IMR-90 (cell line): ENCODE measurements around the gene MAP2K6. TPM values are rescaled to one million over a fixed set of nuclear protein-coding genes. Genes with fewer than 3 reads are reported as not detected.

ENCODE experiments used
- ATAC-seq: fragments of 200-7000 bp; cut with Tn5 transposase; 2 replicates; pipeline ENCODE4 v1.9.1; 2020; ENCODE audit warnings: low read depth, mild to moderate bottlenecking, moderate library complexity
- BruUV-seq: library from RNA; stranded (reverse); fragments of 400-500 nt; replicated peaks from 2 replicates; lab custom pipeline; 2021; lab: Mats Ljungman, UMichigan
- CTCF ChIA-PET: fragments of 300-600 bp; formaldehyde crosslinking; extraction: SDS; loops from one replicate; lab custom pipeline; 2021; ENCODE audit warnings: antibody characterized with exemption; lab: Yijun Ruan, JAX
- POLR2A ChIA-PET: fragments of 300-600 bp; sonication (Branson Sonifier 250); formaldehyde crosslinking; loops from one replicate; lab custom pipeline; 2022; ENCODE audit warnings: antibody characterized with exemption; ENCODE audit not compliant: unreplicated experiment; lab: Charles Lee
- DNase-seq: peaks from one replicate; pipeline ENCODE4 v3.0.0; 2013
- H2AFZ ChIP-seq: replicated peaks from 2 replicates; pipeline ENCODE3; 2013; ENCODE audit warnings: low read length, mild to moderate bottlenecking; ENCODE audit not compliant: poor library complexity
- H2AK5ac ChIP-seq: 2 replicates; pipeline ENCODE4 v1.6.1; 2013; ENCODE audit warnings: low read depth, low read length, inconsistent platforms
- H2AK9ac ChIP-seq: replicated peaks from 2 replicates; pipeline ENCODE3; 2013; ENCODE audit warnings: mild to moderate bottlenecking, low read depth, low read length, moderate library complexity; ENCODE audit not compliant: poor library complexity
- H2BK120ac ChIP-seq: 2 replicates; pipeline ENCODE4 v1.6.1; 2013; ENCODE audit warnings: low read depth, low read length, inconsistent platforms
- H2BK15ac ChIP-seq: 3 replicates; pipeline ENCODE4 v1.6.1; 2013; ENCODE audit warnings: low read depth, low read length, inconsistent platforms
- H2BK20ac ChIP-seq: 2 replicates; pipeline ENCODE4 v1.6.1; 2013; ENCODE audit warnings: low read depth, mild to moderate bottlenecking, inconsistent platforms, low read length, moderate library complexity
- H2BK5ac ChIP-seq: 2 replicates; pipeline ENCODE4 v1.6.1; 2013; ENCODE audit warnings: mild to moderate bottlenecking, low read depth, low read length, inconsistent platforms; ENCODE audit not compliant: poor library complexity, severe bottlenecking
- H3K14ac ChIP-seq: replicated peaks from 2 replicates; pipeline ENCODE4 v1.6.1; 2013; ENCODE audit warnings: low read depth, low read length, inconsistent platforms
- H3K18ac ChIP-seq: 2 replicates; pipeline ENCODE4 v1.6.1; 2013; ENCODE audit warnings: low read depth, low read length, control low read depth
- H3K23ac ChIP-seq: 2 replicates; pipeline ENCODE4 v1.6.1; 2013; ENCODE audit warnings: low read depth, low read length, inconsistent platforms
- H3K27ac ChIP-seq: 2 replicates; pipeline ENCODE4 v1.5.1; 2013; ENCODE audit warnings: mild to moderate bottlenecking, control low read depth, low read length; ENCODE audit not compliant: insufficient read depth
- H3K27me3 ChIP-seq: 2 replicates; pipeline ENCODE4 v1.6.1; 2013; ENCODE audit warnings: low read length; ENCODE audit not compliant: control insufficient read depth, insufficient read depth
- H3K36me3 ChIP-seq: 2 replicates; pipeline ENCODE4 v1.6.1; 2013; ENCODE audit warnings: low read length, mixed read lengths; ENCODE audit not compliant: control insufficient read depth, insufficient read depth
- H3K4ac ChIP-seq: 2 replicates; pipeline ENCODE4 v1.6.1; 2013; ENCODE audit warnings: low read depth, low read length, inconsistent platforms
- H3K4me1 ChIP-seq: 2 replicates; pipeline ENCODE4 v1.6.1; 2013; ENCODE audit warnings: low read length, mixed read lengths; ENCODE audit not compliant: control insufficient read depth, insufficient read depth
- H3K4me2 ChIP-seq: 2 replicates; pipeline ENCODE4 v1.6.1; 2013; ENCODE audit warnings: low read depth, mild to moderate bottlenecking, control low read depth, low read length, moderate library complexity
- H3K4me3 ChIP-seq: 2 replicates; pipeline ENCODE4 v1.5.1; 2013; ENCODE audit warnings: low read depth, mild to moderate bottlenecking, control low read depth, low read length, moderate library complexity; ENCODE audit not compliant: insufficient read depth
- H3K56ac ChIP-seq: 2 replicates; pipeline ENCODE4 v1.6.1; 2013; ENCODE audit warnings: low read length, inconsistent platforms; ENCODE audit not compliant: insufficient read depth; ENCODE audit errors: extremely low read depth
- H3K79me1 ChIP-seq, 2 experiments: 2 replicates each; pipeline ENCODE4 v1.6.1; 2013; ENCODE audit warnings: low read length in 2 of 2, inconsistent platforms in 1 of 2, low read depth in 1 of 2
- H3K9ac ChIP-seq: 2 replicates; pipeline ENCODE4 v1.6.1; 2013; ENCODE audit warnings: low read depth, low read length, control low read depth
- H3K9me1 ChIP-seq: 2 replicates; pipeline ENCODE4 v1.6.1; 2013; ENCODE audit warnings: low read length, inconsistent platforms; ENCODE audit not compliant: insufficient read depth
- H3K9me3 ChIP-seq: 2 replicates; pipeline ENCODE4 v1.6.1; 2013; ENCODE audit warnings: low read length; ENCODE audit not compliant: control insufficient read depth, insufficient read depth
- H4K20me1 ChIP-seq: 2 replicates; pipeline ENCODE4 v1.6.1; 2013; ENCODE audit warnings: low read length, inconsistent platforms; ENCODE audit not compliant: insufficient read depth
- H4K5ac ChIP-seq: 2 replicates; pipeline ENCODE4 v1.6.1; 2013; ENCODE audit warnings: mild to moderate bottlenecking, low read depth, low read length, control low read depth
- H4K8ac ChIP-seq, 2 experiments: 2 replicates each; pipeline ENCODE4 v1.6.1; 2013; ENCODE audit warnings: low read depth in 2 of 2, low read length in 2 of 2, control low read depth in 1 of 2, inconsistent platforms in 1 of 2
- H4K91ac ChIP-seq: 2 replicates; pipeline ENCODE4 v1.6.1; 2013; ENCODE audit warnings: low read depth, low read length, inconsistent platforms; ENCODE audit not compliant: insufficient read depth
- BHLHE40 ChIP-seq: fragments of 150-350 bp; IDR thresholded peaks from 2 replicates; pipeline ENCODE4 v1.6.1; 2016; ENCODE audit warnings: mild to moderate bottlenecking, low read depth, low read length
- CEBPB ChIP-seq: IDR thresholded peaks from 2 replicates; pipeline ENCODE4 v1.6.1; 2012; ENCODE audit warnings: low read depth, low read length, improper control_type of control experiment
- CHD1 ChIP-seq: IDR thresholded peaks from 2 replicates; pipeline ENCODE4 v1.6.1; 2012; ENCODE audit warnings: low read depth, low read length, improper control_type of control experiment
- MXI1 ChIP-seq: IDR thresholded peaks from 2 replicates; pipeline ENCODE4 v1.6.1; 2012; ENCODE audit warnings: low read depth, mild to moderate bottlenecking, low read length, moderate library complexity, borderline replicate concordance
- NFE2L2 ChIP-seq: fragments of 150-350 bp; IDR thresholded peaks from 2 replicates; pipeline ENCODE4 v1.6.1; 2016; ENCODE audit warnings: low read depth, mild to moderate bottlenecking, low read length
- POLR2A ChIP-seq: IDR thresholded peaks from 2 replicates; pipeline ENCODE4 v1.6.1; 2012; ENCODE audit warnings: mild to moderate bottlenecking, low read depth, low read length
- RCOR1 ChIP-seq: IDR thresholded peaks from 2 replicates; pipeline ENCODE4 v1.6.1; 2012; ENCODE audit warnings: mild to moderate bottlenecking, low read length, improper control_type of control experiment; ENCODE audit not compliant: insufficient replicate concordance
- WGBS, 2 experiments: methylation state at CpG; one replicate each; pipeline versions ENCODE4 v1.1.5 to v1.1.7; 2013; ENCODE audit warnings: missing lambda C conversion rate in 2 of 2; ENCODE audit not compliant: insufficient read length in 1 of 2; ENCODE audit errors: extremely low coverage in 2 of 2; 5-methylcytosine and 5-hydroxymethylcytosine counted together
- dilution Hi-C: fragments of 300-500 bp; cut with HindIII; formaldehyde crosslinking; loops from one replicate; pipeline ENCODE4 v1.14.3; 2018; ENCODE audit warnings: low sequenced_read_pairs; ENCODE audit not compliant: unreplicated experiment
- in situ Hi-C: fragments of 300-500 bp; cut with MboI; formaldehyde crosslinking; loops from 3 replicates; pipeline ENCODE4 v1.14.3; 2019; ENCODE audit warnings: low sequenced_read_pairs, inconsistent platforms, mixed read lengths
- intact Hi-C: fragments of 100-400 bp; cut with micrococcal nuclease; formaldehyde crosslinking; loops from 2 replicates; pipeline ENCODE4 v1.10.0; 2022
- polyA plus RNA-seq, 3 experiments: library from polyadenylated mRNA; depleted of rRNA; stranded (reverse); fragments of >200 nt; gene quantifications; 2 replicates each; pipeline ENCODE4 v1.2.3, GENCODE V29; 2012; ENCODE audit warnings: low replicate concordance in 1 of 3
- total RNA-seq: library from RNA; depleted of rRNA; stranded (reverse); fragments of >200 nt; gene quantifications from 2 replicates; pipeline ENCODE4 v1.2.3, GENCODE V29; 2012

MAP2K6 gene
- total and polyA plus RNA-seq, 2 of the 4 experiments (the other 2 are of a cell fraction) = 2.4 to 5.7 TPM

- POLR2A ChIA-PET = no interaction called here
- no peak overlapping the region for H3K27ac ChIP-seq
- no peak overlapping the region for H2BK15ac ChIP-seq
- H3K9me1 ChIP-seq = no peaks in the 10 kb centered on the region
- no peaks in the 10 kb centered on the region for H4K20me1 ChIP-seq
- TF ChIP-seq NFE2L2 (no peak), RCOR1 (no peak), CEBPB (no peak), MXI1 (no peak), CHD1 (no peak), POLR2A (no peak), BHLHE40 (no peak)
- no peak overlapping the region for H3K9ac ChIP-seq
- WGBS, 2 experiments = 100% methylated on average over 2 of the region's 6 CpGs; no CpG with 5 or more reads in 1 of the 2 experiments
- H3K4me2 ChIP-seq = no peak overlapping the region
- dilution Hi-C loops = no loop called here
- H2BK20ac ChIP-seq = no peak overlapping the region
- no peak overlapping the region for H2AFZ ChIP-seq
- no peaks in the 10 kb centered on the region for H3K9me3 ChIP-seq
- H2BK120ac ChIP-seq = no peak overlapping the region
- H3K4me3 ChIP-seq = no peak overlapping the region
- H3K36me3 ChIP-seq = no peaks in the 10 kb centered on the region
- no TSS peak for BruUV-seq
- H4K91ac ChIP-seq = no peak overlapping the region
- no peak overlapping the region for H3K56ac ChIP-seq
- ATAC-seq = no peak
- H3K23ac ChIP-seq = no peak overlapping the region
- no peaks in the 10 kb centered on the region for H3K4me1 ChIP-seq
- in situ Hi-C loops = no loop called here
- H3K27me3 ChIP-seq = no peaks in the 10 kb centered on the region
- DNase-seq = no peak
- no peak overlapping the region for H3K14ac ChIP-seq
- no peak overlapping the region for H2AK5ac ChIP-seq
- H2BK5ac ChIP-seq = no peak overlapping the region
- CTCF ChIA-PET = no interaction called here
- H3K18ac ChIP-seq = no peak overlapping the region; the same call in 1 of the 2 replicates
- H3K79me1 ChIP-seq = no peaks in the 10 kb centered on the region
- no peak overlapping the region for H2AK9ac ChIP-seq
- intact Hi-C loops = no loop called here
- no peak overlapping the region for H4K5ac ChIP-seq
- no peak overlapping the region for H3K4ac ChIP-seq
- no peak overlapping the region for H4K8ac ChIP-seq
Measured at GRCh38 chr17:69466451-69466850, 52.0 kb downstream of the MAP2K6 start.
